Tibial nerve (tissue), 4 donors: ENCODE results near the gene SYNRG. TPM values are rescaled to one million over a fixed set of nuclear protein-coding genes. Genes with fewer than 3 reads are reported as not detected.

Source experiments
- DNase-seq, 2 donors: peaks; one replicate each; pipeline ENCODE4 v3.0.0-alpha.2; 2019; ENCODE audit warnings: low spot score in 2 of 2
- H3K27ac ChIP-seq, 4 donors: fragments of 200-600 bp; sonication (generic) in 3 of 4; one replicate each; pipeline ENCODE4 v1.5.1; 2017 to 2019; ENCODE audit warnings: mild to moderate bottlenecking in 1 of 4
- H3K27me3 ChIP-seq, 2 donors: fragments of 200-600 bp; sonication (generic) in 1 of 2; one replicate each; pipeline versions ENCODE4 v1.5.1 to v1.6.0; 2017 to 2019
- H3K36me3 ChIP-seq, 3 donors: fragments of 200-600 bp; sonication (generic); one replicate each; pipeline ENCODE4 v1.5.1; 2018 to 2019
- H3K4me1 ChIP-seq, 4 donors: fragments of 200-600 bp; sonication (generic) in 3 of 4; one replicate each; pipeline ENCODE4 v1.5.1; 2017 to 2019
- H3K4me3 ChIP-seq, 4 donors: fragments of 200-600 bp; sonication (generic) in 3 of 4; one replicate each; pipeline ENCODE4 v1.5.1; 2017 to 2019; ENCODE audit warnings: mild to moderate bottlenecking in 1 of 4, moderate library complexity in 1 of 4
- H3K9me3 ChIP-seq, 4 donors: fragments of 200-600 bp; sonication (generic) in 3 of 4; one replicate each; pipeline ENCODE4 v1.5.1; 2017 to 2019
- CTCF ChIP-seq, 5 experiments: fragments of 200-600 bp in 3 of 5; fragments of 450-650 bp in 2 of 5; sonication (generic) in 3 of 5; IDR thresholded peaks; one replicate each; pipeline ENCODE4 v1.5.1; 2016 to 2019; ENCODE audit warnings: antibody characterized with exemption in 5 of 5, mild to moderate bottlenecking in 3 of 5, moderate library complexity in 2 of 5
- EP300 ChIP-seq, 2 donors: sonication (generic); formaldehyde crosslinking; IDR thresholded peaks; one replicate each; pipeline ENCODE4 v1.6.1; 2017; ENCODE audit warnings: antibody characterized with exemption in 2 of 2, mild to moderate bottlenecking in 1 of 2
- POLR2A ChIP-seq, 2 donors: fragments of 450-650 bp; IDR thresholded peaks; one replicate each; pipeline ENCODE4 v1.6.1; 2017; ENCODE audit warnings: antibody characterized with exemption in 2 of 2, mild to moderate bottlenecking in 2 of 2, moderate library complexity in 2 of 2
- WGBS, 2 donors: methylation state at CpG; one replicate each; pipeline ENCODE4 v1.1.5; 2018; 5-methylcytosine and 5-hydroxymethylcytosine counted together
- total RNA-seq, 4 donors: library from RNA; depleted of rRNA; stranded (reverse); fragments of >200 nt; gene quantifications; one replicate each; pipeline ENCODE4 v1.1.0, GENCODE V29; 2016

Gene SYNRG
- total RNA-seq, 4 donors from 2014 or later: 26.8 to 42.3 (median 31.1) TPM

GRCh38 chr17:37493249-37494027 lies 115.8 kb downstream of the SYNRG start:
- Histone ChIP-seq H3K9me3 (no peaks in the 10 kb centered on the region), H3K4me3 (no peak overlapping the region), H3K4me1 (peaks cover 0 to 38% (median 14%) of the 10 kb centered on the region in 4 donors), H3K36me3 (no peaks in the 10 kb centered on the region), H3K27ac (no peak overlapping the region), H3K27me3 (no peaks in the 10 kb centered on the region)
- TF ChIP-seq EP300 (IDR thresholded peaks at IDR 0.05) (no peak), CTCF (IDR thresholded peaks at IDR 0.05) (no peak), POLR2A (IDR thresholded peaks at IDR 0.05) (no peak)
- 68 to 74% methylated on average over 2 of the region's 2 CpGs for WGBS, 2 donors
- DNase-seq: no peak

- Histone ChIP-seq H3K27ac (peak overlapping the region in 3 of 4 donors; percentile 1 to 91 (median 87)), H3K9me3 (no peaks in the 10 kb centered on the region), H3K27me3 (no peaks in the 10 kb centered on the region), H3K36me3 (no peaks in the 10 kb centered on the region), H3K4me3 (no peak overlapping the region), H3K4me1 (peaks cover 0 to 46% (median 17%) of the 10 kb centered on the region in 4 donors)
- no peak for DNase-seq
- TF ChIP-seq EP300 (IDR thresholded peaks at IDR 0.05): no peak
- no peak for TF ChIP-seq CTCF (IDR thresholded peaks at IDR 0.05)
- no peak for TF ChIP-seq POLR2A (IDR thresholded peaks at IDR 0.05)
- WGBS, 2 donors: 41 to 47% methylated on average over 4 of the region's 4 CpGs
Measured at GRCh38 chr17:37492167-37492566, 117.1 kb downstream of the SYNRG start.

- DNase-seq: peak in 1 of 2 donors; percentile 41
- 9 to 13% methylated on average over 24 of the region's 24 CpGs for WGBS, 2 donors
Measured at GRCh38 chr17:37490638-37491614, 118.3 kb downstream of the SYNRG start.

DNA sequence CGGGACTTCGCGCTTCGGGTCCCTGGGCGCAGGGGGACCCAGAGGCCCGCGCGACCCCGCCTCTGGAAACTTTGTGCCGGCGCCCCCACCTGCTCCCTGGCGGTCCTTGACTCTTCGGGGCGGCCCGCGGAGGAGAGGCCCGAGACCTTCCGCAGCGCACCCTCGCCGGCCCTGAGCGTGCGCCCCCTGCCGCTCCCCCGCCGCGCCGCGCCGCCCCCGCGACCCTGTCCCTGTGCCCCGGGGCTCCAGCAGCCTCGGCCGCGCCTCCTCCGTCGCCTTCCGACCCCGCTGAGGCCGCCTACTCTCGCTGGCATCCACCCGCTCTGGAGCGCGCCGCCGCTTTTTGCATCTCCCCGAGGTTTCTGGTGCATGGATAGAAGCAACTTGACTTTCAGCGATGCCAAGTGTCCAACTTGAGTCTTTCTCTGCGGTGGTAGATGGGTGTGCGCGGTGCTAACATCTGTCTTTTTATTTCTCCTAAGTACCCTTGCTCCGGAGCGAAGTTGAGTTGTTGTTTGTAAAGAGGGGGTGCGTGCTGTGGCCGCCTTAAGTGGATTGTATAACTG lies 119.1 kb downstream of the SYNRG start:
- peaks cover 0 to 46% (median 17%) of the 10 kb centered on the region in 4 donors for H3K4me1 ChIP-seq
- 0 to 1% methylated on average over 13 to 27 of the region's 56 CpGs for WGBS, 2 donors
- TF ChIP-seq CTCF (IDR thresholded peaks at IDR 0.05) (peak; percentile 17 to 56 (median 37)), POLR2A (IDR thresholded peaks at IDR 0.05) (no peak), EP300 (IDR thresholded peaks at IDR 0.05) (peak in 1 of 2 donors; percentile 5)

More at GRCh38 chr17:37490638-37491614, 118.3 kb downstream of the SYNRG start:
- Histone ChIP-seq H3K27ac (peak overlapping the region; percentile 1 to 91 (median 82)), H3K36me3 (no peaks in the 10 kb centered on the region), H3K27me3 (no peaks in the 10 kb centered on the region), H3K9me3 (no peaks in the 10 kb centered on the region), H3K4me3 (peak overlapping the region; percentile 68 to 91 (median 77)), H3K4me1 (peaks cover 0 to 46% (median 17%) of the 10 kb centered on the region in 4 donors)
- TF ChIP-seq EP300 (IDR thresholded peaks at IDR 0.05) (peak in 1 of 2 donors; percentile 47), CTCF (IDR thresholded peaks at IDR 0.05) (no peak)

More for the DNA sequence above, 119.1 kb downstream of the SYNRG start:
- peak overlapping the region; percentile 74 to 91 (median 82) for H3K27ac ChIP-seq
- H3K27me3 ChIP-seq: no peaks in the 10 kb centered on the region
- peak overlapping the region; percentile 68 to 91 (median 77) for H3K4me3 ChIP-seq
- no peaks in the 10 kb centered on the region for H3K36me3 ChIP-seq
- H3K9me3 ChIP-seq: no peaks in the 10 kb centered on the region
- peak; percentile 29 to 36 for DNase-seq
